ENCODE results near the gene LIN37. TPM values are rescaled to one million over a fixed set of nuclear protein-coding genes. Genes with fewer than 3 reads are reported as not detected.
A peak's percentile ranks its signal among the peaks of the same experiment; 100 is the strongest.

Gene LIN37
- total RNA-seq, 1 donor from 2014 or later, result 9.0 TPM

GRCh38 chr19:35775298-35776101 is 27.1 kb downstream of the LIN37 start, which contains the start of gene ARHGAP33:
ARHGAP33 (plus strand) TSS chr19:35775564; CDS start chr19:35775659, 95 bp downstream.
- peaks cover 5% of the 10 kb centered on the region for H3K36me3 Mint-ChIP-seq (ENCODE audit: low read depth, unreplicated experiment)
- H3K27ac Mint-ChIP-seq (ENCODE audit: unreplicated experiment), result peak within 1 kb of the TSS; percentile 7
- peaks cover 13% of the 10 kb centered on the region for H3K4me1 Mint-ChIP-seq (ENCODE audit: unreplicated experiment)
- H3K9me3 Mint-ChIP-seq (ENCODE audit: unreplicated experiment), result no peaks in the 10 kb centered on the region
- no peak for TF ChIP-seq CTCF (IDR thresholded peaks at IDR 0.05; ENCODE audit: unreplicated experiment)
- DNase-seq (ENCODE audit: low spot score), result peak; percentile 98
- peak within 1 kb of the TSS; percentile 88 for H3K4me3 Mint-ChIP-seq (ENCODE audit: unreplicated experiment)
- H3K27me3 Mint-ChIP-seq (ENCODE audit: unreplicated experiment), result peaks cover 16% of the 10 kb centered on the region

- no peaks in the 10 kb centered on the region for H3K9me3 Mint-ChIP-seq (ENCODE audit: unreplicated experiment)
- H3K27me3 Mint-ChIP-seq (ENCODE audit: unreplicated experiment), result peaks cover 18% of the 10 kb centered on the region
- no peak for TF ChIP-seq CTCF (IDR thresholded peaks at IDR 0.05; ENCODE audit: unreplicated experiment)
- H3K36me3 Mint-ChIP-seq (ENCODE audit: low read depth, unreplicated experiment), result peaks cover 5% of the 10 kb centered on the region
- H3K4me1 Mint-ChIP-seq (ENCODE audit: unreplicated experiment), result peaks cover 13% of the 10 kb centered on the region
- DNase-seq (ENCODE audit: low spot score), result no peak
- no peak overlapping the region for H3K27ac Mint-ChIP-seq (ENCODE audit: unreplicated experiment)
- peak overlapping the region; percentile 81 for H3K4me3 Mint-ChIP-seq (ENCODE audit: unreplicated experiment)
Measured at GRCh38 chr19:35776102-35776788, 27.9 kb downstream of the LIN37 start.

GRCh38 chr19:35777086-35777841 is 28.9 kb downstream of the LIN37 start:
- peak overlapping the region; percentile 56 for H3K4me3 Mint-ChIP-seq (ENCODE audit: unreplicated experiment)
- peak overlapping the region; percentile 18 for H3K27ac Mint-ChIP-seq (ENCODE audit: unreplicated experiment)
- no peak for DNase-seq (ENCODE audit: low spot score)
- peaks cover 20% of the 10 kb centered on the region for H3K27me3 Mint-ChIP-seq (ENCODE audit: unreplicated experiment)
- H3K9me3 Mint-ChIP-seq (ENCODE audit: unreplicated experiment), result no peaks in the 10 kb centered on the region
- TF ChIP-seq CTCF (IDR thresholded peaks at IDR 0.05; ENCODE audit: unreplicated experiment), result no peak
- H3K36me3 Mint-ChIP-seq (ENCODE audit: low read depth, unreplicated experiment), result peaks cover 5% of the 10 kb centered on the region
- peaks cover 13% of the 10 kb centered on the region for H3K4me1 Mint-ChIP-seq (ENCODE audit: unreplicated experiment)

GRCh38 chr19:35777961-35778360 is 29.6 kb downstream of the LIN37 start:
- DNase-seq (ENCODE audit: low spot score), result no peak
- H3K9me3 Mint-ChIP-seq (ENCODE audit: unreplicated experiment), result no peaks in the 10 kb centered on the region
- peaks cover 21% of the 10 kb centered on the region for H3K27me3 Mint-ChIP-seq (ENCODE audit: unreplicated experiment)
- H3K4me3 Mint-ChIP-seq (ENCODE audit: unreplicated experiment), result no peak overlapping the region
- H3K27ac Mint-ChIP-seq (ENCODE audit: unreplicated experiment), result peak overlapping the region; percentile 18
- H3K36me3 Mint-ChIP-seq (ENCODE audit: low read depth, unreplicated experiment), result peaks cover 8% of the 10 kb centered on the region
- no peak for TF ChIP-seq CTCF (IDR thresholded peaks at IDR 0.05; ENCODE audit: unreplicated experiment)
- H3K4me1 Mint-ChIP-seq (ENCODE audit: unreplicated experiment), result peaks cover 13% of the 10 kb centered on the region
